Activated CD4-positive, alpha-beta T cell treated with anti-CD3 and anti-CD28 coated beads, Interleukin-2, amount 50 U/mL, for 4 hours (primary cell): ENCODE results near the gene FNDC1.

ENCODE experiments used
- DNase-seq, 2 experiments: peaks; one replicate each; pipeline ENCODE4 v3.0.0-alpha.2; 2020

FNDC1 gene

DNA sequence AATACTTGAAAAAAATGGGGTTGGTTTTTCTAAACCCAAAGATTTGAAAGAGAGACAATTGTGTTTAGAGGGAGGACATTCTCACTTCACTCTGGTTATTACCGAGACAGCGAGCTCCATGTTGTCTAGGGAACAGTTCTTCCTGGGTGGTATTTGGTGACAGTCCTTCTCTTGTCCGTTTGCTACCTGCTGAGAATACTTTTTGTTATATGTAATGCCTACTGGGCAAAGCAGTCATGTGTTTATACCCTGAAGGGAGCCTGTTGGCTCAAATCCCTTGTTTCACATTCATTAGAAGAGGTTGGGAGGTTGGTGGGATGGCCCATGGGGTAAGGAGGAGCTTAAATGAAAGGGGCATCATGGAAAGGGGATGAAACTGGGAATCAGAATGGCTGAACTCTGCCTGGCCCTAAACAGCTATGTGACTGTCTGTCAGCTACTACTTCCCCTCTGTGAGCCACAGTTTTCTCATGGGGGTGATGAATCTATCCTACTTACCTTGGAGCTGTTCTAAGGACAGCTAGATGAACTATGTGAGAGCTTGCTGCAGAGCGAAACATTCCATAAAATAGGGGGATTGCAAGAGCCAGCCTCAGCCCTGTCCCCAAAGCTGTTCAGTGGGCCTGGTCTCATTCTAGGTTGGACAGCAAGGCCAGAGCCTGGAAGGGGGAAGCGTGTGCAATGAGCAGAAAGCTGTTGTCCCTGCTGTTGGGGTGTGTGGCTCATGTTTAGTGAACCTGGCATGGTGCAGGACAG is 43.5 kb downstream of the FNDC1 start:
- no peak for DNase-seq

DNA sequence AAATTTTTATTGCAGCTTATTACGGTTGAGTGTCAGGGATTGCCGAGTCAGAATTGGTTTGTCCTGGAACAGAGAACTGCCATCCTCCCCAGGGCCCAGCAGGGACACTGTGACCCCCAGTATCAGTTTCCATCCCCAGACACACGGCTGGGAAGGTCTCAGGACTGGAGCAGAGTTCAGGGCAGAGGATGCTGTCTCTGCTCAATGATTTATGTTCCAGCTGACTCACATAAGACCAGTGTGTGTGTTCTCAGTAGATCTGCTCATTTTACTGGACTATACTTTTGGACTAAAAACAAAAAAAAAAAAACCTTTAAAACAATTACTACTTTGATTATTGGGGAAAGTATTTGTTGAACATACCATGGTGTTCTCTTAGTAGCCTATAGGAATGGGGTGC is 44.2 kb downstream of the FNDC1 start:
- no peak for DNase-seq

DNA sequence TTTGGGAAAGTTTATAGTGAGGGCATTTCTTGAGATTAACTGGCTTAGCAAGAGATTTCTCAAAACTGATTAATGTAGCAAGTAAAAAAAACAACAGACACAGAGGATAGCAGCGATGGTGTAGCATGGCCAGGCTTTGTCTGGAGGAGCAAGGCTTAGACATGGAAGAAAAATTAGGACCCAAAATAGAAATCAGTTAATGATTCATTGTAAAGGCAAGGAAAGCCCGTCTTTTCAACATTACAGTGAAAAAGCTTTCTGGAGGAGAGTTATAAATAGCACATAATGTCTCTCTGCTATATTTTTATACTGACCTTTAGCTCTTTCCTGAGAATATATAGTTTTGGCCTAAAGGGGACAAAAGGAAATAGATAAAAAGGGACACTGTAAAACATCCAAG is 45.1 kb downstream of the FNDC1 start:
- DNase-seq, result no peak

DNA sequence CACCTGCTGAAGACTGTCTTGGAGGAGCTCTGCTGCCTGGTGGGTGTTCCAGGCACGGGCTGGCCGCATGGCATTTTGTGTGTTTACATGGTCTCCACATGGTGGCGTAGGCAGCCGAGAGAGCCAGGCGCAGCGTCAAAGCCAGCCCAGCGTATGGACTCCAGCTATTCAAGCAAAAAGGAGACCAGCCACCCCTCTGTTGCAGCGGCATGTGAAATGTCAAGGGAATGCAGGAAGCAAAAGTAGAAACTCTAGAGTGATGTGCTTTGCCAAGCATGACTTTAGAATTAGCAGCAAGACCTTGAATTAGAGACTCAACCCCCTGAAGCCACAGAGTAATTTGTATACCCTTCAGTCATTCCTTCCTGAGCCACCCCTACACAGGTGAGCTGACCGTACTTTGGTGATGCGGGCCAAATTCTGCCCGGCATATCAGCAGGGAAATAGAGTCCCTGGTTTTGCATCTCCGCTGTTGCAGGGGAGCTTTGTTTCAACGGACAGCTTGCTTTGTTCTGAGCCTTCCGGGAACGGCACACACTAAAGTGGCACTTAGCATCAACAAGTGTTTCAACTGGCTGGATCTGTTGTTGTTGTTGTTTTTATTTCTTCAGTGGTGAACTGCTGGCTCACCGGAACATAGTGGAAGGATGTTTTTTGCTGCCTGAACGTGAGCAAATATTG is 48.5 kb downstream of the FNDC1 start:
- DNase-seq, result no peak

DNA sequence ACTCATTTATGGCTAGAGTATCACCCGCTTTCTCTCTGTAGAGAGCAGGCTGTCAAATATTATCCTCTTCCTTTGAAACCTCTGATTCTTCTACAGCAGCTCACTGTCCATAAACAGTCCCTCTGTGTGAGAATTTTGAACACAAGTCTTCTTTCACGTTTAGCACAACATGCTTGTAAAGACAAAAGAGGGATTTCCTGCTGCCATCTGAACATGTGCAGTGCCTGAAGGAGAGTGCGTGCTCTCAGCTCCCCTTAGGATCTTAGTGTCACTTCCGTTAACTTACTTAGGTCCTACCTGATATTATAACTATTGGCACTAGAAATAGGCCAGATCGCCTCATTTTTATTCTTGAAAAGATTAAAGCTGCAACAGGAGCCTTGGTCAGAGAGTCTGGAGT is 50.9 kb downstream of the FNDC1 start:
- no peak for DNase-seq

DNA sequence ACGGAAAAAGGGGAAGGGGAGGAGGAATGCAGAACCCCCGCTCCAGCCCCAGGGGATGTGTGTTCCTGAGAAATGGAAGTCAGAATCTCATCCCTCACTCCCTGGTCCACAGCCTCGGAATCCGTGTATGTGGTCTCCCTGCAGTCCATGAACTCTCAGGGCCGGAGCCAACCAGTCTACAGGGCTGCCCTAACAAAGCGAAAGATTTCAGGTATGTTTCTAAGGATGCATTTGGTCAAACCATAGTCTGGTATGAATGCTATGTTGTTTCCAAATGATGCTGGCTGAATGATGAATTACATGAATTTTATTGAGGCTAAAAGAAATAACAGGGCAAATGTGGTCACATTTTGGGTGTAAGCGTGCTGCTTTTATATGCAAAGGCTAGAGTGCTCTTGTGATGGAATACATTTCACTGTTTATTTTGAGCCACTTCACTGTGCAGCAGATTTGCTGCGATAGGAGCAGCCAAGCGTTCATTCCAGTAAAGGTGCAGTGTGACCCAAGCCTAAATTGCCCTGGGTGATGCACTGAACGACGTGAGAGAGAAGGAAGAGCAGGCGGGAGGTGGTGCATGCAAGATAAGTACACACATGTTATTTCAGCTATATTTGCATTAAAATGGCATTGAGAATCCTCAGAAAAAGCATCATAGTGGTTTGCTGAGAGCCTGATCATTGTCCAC is 52.4 kb downstream of the FNDC1 start:
- DNase-seq, result no peak

DNA sequence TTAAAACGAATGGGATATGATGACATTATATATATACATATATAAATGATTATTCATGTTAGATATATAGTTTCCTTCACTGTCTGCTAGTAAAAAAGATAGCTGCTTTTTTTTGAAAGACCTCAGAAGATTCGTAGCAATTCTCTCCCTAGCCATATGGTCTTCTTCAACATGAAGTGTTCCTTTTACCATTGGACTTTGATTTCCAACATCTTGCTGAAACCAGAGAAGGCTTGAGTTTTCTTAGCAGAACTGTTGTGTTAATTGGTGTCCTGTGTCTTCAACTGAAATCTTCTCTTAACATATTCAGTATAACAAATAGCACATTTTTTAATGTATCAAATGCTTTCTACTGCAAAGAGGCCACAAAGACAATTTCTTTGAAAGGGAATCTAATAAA is 55.3 kb downstream of the FNDC1 start:
- DNase-seq, result no peak

DNA sequence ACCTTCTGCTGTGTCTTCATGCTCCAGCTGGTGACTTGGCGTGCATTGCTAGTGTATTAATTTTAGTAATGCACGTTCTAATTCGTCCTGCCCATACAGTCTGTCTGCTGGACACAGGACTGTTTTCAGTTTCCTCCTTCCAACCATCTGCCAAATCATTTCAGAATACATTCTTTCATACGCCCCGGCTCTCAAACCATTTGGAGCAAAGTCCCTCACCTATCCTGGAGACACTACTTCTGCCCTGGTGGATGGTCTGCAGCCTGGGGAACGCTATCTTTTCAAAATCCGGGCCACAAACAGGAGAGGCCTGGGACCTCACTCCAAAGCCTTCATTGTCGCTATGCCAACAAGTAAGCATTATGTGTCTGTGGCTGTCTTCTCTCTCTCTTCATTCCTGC is 60.5 kb downstream of the FNDC1 start:
- DNase-seq, result no peak

DNA sequence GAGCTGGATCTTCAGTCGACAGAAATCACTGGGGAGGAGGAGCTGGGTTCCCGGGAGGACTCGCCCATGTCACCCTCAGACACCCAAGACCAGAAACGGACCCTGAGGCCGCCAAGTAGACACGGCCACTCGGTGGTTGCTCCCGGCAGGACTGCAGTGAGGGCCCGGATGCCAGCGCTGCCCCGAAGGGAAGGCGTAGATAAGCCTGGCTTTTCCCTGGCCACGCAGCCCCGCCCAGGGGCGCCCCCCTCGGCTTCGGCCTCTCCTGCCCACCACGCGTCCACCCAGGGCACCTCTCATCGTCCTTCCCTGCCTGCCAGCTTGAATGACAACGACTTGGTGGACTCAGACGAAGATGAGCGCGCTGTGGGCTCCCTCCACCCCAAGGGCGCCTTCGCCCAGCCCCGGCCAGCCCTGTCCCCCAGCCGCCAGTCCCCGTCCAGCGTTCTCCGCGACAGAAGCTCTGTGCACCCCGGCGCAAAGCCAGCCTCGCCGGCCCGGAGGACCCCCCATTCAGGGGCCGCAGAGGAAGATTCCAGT is 63.0 kb downstream of the FNDC1 start:
- no peak for DNase-seq

DNA sequence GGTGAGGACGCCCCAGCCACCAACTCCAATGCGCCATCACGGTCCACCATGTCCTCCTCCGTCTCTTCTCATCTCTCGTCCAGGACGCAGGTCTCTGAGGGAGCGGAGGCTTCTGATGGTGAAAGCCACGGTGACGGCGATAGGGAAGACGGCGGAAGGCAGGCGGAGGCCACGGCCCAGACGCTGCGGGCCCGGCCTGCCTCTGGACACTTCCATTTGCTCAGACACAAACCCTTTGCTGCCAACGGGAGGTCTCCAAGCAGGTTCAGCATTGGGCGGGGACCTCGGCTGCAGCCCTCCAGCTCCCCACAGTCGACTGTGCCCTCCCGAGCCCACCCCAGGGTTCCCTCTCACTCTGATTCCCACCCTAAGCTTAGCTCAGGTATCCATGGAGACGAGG is 63.6 kb downstream of the FNDC1 start:
- no peak for DNase-seq

DNA sequence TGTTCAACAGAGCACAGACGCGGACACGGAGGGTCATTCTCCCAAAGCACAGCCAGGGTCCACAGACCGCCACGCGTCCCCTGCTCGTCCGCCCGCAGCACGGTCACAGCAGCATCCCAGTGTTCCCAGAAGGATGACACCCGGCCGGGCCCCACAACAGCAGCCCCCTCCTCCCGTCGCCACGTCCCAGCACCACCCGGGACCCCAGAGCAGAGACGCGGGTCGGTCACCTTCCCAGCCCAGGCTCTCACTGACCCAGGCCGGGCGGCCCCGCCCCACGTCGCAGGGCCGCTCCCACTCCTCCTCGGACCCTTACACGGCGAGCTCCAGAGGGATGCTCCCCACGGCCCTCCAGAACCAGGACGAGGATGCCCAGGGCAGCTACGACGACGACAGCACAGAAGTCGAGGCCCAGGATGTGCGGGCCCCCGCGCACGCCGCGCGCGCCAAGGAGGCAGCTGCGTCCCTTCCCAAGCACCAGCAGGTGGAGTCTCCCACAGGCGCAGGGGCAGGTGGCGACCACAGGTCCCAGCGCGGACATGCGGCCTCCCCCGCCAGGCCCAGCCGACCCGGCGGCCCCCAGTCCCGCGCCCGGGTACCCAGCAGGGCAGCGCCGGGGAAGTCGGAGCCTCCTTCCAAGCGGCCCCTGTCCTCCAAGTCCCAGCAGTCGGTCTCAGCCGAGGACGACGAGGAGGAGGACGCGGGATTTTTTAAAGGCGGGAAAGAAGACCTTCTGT is 64.3 kb downstream of the FNDC1 start:
- DNase-seq, result no peak

DNA sequence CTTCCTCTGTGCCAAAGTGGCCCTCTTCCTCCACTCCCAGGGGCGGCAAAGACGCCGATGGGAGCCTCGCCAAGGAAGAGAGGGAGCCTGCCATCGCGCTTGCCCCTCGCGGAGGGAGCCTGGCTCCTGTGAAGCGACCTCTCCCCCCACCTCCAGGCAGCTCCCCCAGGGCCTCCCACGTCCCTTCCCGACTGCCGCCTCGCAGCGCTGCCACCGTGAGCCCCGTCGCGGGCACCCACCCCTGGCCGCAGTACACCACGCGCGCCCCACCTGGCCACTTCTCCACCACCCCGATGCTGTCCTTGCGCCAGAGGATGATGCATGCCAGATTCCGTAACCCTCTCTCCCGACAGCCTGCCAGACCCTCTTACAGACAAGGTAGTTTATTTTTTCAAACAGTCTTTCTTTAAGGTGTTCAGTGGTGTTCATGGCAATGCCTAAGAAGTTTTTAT is 64.9 kb downstream of the FNDC1 start:
- DNase-seq, result no peak

DNA sequence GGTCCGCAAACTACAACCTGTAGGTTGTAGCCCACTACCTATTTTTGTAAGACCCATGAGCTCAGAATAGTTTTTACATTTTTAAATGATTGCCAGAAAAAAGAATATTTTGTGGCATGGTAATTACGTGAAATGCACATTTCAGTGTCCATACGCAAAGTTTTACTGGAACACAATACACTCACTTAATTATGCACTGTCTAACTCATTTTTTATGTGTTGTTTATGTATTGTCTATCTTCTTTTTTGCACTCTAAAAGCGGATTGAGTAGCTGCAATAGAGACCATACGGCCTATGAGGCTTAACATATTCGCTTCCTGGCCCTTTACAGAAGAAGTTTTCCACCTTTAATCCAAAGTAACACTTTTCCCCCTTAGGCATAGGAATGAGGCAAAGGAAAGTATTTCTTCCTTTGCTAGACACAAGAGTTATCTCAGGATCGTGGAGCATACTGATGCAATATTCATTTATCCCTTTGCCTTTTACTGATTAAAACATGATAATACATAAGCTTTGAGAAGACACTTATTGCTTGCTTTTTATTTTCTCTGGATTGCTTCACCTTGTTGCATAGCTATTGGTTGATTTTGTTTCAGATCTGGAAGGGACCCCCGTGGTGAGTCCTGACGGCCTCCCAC is 69.8 kb downstream of the FNDC1 start:
- DNase-seq, result no peak

DNA sequence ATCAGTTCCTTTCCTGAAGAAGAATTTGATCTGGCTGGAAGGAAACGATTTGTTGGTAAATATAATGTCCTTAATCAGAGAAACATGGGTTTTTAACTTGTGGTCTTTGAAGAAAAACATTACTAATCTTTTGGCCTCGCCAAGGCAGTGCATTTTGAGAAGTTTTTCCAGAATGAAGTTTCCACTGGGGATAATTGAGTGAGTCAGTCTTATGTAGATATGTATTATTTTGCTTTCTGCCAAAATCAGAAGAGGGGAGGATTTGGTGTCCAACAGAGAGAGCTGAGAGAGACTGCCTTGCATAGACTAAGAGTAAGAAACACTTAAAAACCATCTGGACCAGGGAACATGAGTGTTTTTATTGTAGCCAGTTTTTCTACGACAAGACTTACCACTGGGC is 79.9 kb downstream of the FNDC1 start:
- DNase-seq, result no peak

DNA sequence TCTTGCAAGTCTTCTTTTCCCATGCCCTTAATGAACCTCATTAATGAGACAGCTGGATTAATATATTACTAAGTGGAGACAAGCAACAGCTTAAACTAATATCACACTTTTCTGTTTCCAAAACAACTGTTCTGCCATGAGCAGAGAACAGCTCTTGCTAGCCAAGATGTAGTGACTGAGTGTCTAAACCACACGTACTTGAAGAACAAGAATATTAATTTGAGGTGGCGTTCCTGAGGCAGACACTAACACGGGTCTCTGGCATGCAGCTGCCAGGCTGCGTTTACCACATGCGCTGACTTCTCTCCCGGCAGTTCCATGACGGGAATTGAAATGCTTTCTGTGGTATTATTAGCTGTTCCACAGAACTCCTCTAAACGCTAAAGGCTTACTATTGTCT is 80.6 kb downstream of the FNDC1 start:
- no peak for DNase-seq

DNA sequence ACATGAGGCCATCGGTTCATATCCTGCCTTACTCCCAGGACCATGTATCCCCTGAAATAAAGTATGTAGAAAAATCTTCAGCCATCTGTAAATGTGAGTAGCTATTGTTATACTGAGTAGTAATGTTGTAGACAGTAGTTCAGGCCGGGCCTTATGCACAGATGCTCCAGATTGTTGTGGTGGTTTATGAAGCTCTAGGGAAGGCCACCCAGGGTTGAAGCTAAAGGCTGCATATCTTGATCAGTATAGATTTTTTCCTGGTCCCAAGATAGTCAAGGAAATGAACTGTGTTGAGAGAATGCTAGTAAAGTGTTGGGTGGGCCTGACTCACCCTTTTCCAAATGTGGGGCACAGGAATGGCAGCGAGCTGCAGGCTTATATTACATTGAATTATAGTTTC is 81.4 kb downstream of the FNDC1 start:
- DNase-seq, result no peak

DNA sequence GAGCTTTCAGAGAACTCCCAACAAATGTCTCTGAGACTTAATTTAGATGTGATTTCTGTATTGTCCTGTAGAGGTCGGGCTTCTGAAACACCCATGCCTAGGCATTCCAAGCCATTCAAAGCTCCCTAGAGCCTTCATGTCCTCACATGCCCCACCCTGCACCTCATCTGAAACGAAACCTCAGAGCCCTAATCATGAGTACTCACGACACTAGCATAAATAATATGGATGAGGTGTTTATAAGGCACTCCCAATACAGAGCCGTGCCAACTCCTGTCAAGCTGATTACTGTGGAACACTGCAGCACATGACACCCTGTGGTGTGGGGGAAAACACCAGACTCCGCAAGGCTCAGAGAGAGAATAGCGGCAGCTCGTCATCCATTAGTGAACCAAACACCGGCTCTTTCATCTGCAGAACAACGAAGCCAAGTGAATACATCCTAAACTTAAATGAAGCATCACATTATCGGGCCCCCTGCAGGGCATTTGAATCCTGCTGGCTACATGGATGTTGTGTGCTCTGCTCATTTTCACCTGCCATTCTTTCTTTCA is 83.8 kb downstream of the FNDC1 start:
- DNase-seq, result no peak

DNA sequence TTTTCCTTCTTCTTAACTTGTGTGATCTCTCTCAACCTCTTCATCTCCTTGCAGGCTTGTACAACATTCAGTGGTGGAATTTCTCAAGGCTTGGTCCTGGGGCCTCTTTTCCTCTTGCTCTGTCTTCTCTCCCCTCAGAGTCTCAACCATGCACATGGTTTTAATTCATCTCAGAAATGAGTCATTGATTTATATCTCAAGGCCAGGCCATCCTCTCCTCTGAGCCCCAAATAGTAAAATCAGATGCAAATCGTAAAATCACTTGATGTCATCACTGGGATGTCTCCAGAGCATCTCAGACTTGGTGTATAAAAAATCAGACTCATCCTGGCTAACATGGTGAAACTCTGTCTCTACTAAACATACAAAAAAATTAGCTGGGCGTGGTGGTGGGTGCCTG is 85.0 kb downstream of the FNDC1 start:
- no peak for DNase-seq

DNA sequence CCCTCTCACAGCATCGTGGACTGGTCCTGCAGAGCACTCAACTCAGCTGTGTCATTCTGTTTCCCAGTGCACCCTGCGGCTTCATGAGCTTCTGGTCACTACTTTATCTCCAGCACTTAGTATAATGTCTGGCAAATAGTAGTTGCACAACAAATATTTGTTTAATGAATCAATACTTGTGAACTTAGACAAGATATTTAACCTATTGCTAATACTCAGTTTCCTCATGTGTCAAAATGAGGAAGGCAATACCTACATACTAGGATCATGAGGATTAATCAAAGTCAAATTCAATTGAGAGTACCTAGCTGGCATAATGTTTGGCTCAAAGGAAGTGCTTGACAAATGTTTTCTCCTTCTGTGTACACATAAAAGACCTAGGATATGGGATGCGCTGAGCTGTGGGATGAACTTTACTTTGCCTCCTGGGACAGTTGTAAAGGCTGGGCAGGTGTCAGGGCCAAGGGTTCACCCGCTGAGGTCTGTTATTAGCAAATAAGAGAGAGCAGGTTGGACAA is 86.3 kb downstream of the FNDC1 start:
- DNase-seq, result no peak

DNA sequence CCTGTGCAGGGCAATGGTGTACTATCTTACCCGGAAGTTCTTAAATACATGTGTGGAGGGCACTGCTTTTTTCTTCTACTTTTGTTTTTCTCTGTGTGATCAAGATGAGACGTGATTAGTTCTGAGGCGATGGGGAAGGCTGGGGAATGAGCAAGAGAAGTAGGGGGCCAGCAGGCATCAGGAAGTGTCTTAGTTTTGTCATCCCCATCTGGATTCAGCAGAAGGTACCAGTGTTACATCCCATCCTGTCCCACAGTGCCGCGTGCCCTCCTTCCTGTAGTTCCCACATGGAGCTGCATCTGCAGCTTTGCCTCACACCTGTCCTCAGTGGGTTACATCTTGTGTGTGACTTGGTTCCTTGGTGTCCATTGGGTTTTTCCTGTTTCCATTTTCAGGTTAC is 86.9 kb downstream of the FNDC1 start:
- no peak for DNase-seq

DNA sequence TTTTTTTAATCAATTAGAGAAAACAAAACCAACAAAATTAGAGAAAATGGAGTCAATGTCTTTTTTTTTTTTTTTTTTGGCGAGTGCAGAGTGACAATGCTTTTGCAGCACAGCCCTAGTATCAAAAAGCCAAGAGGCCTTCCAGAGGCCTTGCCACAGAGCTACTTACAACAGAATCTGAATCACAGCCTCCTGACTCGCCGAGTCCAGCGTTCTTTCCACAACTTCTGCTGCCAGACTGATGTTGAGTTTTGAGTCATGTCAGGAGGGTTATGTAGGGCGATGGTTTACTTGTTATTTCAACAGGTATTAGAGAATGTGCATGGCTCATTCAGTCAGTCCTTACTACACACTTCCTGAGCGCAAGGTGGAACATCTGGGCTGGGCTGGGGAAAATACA is 88.6 kb downstream of the FNDC1 start:
- no peak for DNase-seq
